Measurements from ENCODE around the gene PLEKHJ1. TPM values are rescaled to one million over a fixed set of nuclear protein-coding genes. Genes with fewer than 3 reads are reported as not detected.

Gene PLEKHJ1
- total RNA-seq, 4 donors from 2014 or later: 21.0 to 78.2 (median 47.3) TPM

GRCh38 chr19:2239771-2240770 is 3.9 kb upstream of the PLEKHJ1 start:
- TF ChIP-seq CTCF (IDR thresholded peaks at IDR 0.05; ENCODE audit: low read depth): no peak

GRCh38 chr19:2239173-2239572 is 3.0 kb upstream of the PLEKHJ1 start:
- no peak for TF ChIP-seq CTCF (IDR thresholded peaks at IDR 0.05; ENCODE audit: low read depth)

- no peak for TF ChIP-seq CTCF (IDR thresholded peaks at IDR 0.05; ENCODE audit: low read depth)
These were observed 1.7 kb upstream of the PLEKHJ1 start for GRCh38 chr19:2237869-2238153.

- no peak for TF ChIP-seq CTCF (IDR thresholded peaks at IDR 0.05; ENCODE audit: low read depth)
These were observed 1.1 kb upstream of the PLEKHJ1 start for GRCh38 chr19:2237051-2237868.

- TF ChIP-seq CTCF (IDR thresholded peaks at IDR 0.05; ENCODE audit: low read depth): no peak
These were observed 140 bp downstream of the PLEKHJ1 start for GRCh38 chr19:2236064-2236313.

GRCh38 chr19:2235381-2236063 is 607 bp downstream of the PLEKHJ1 start:
- TF ChIP-seq CTCF (IDR thresholded peaks at IDR 0.05; ENCODE audit: low read depth): no peak

- TF ChIP-seq CTCF (IDR thresholded peaks at IDR 0.05; ENCODE audit: low read depth): no peak
These were observed 1.1 kb downstream of the PLEKHJ1 start for GRCh38 chr19:2234996-2235380.
